Measurements from ENCODE around the gene CUEDC1.

Gene CUEDC1

DNA sequence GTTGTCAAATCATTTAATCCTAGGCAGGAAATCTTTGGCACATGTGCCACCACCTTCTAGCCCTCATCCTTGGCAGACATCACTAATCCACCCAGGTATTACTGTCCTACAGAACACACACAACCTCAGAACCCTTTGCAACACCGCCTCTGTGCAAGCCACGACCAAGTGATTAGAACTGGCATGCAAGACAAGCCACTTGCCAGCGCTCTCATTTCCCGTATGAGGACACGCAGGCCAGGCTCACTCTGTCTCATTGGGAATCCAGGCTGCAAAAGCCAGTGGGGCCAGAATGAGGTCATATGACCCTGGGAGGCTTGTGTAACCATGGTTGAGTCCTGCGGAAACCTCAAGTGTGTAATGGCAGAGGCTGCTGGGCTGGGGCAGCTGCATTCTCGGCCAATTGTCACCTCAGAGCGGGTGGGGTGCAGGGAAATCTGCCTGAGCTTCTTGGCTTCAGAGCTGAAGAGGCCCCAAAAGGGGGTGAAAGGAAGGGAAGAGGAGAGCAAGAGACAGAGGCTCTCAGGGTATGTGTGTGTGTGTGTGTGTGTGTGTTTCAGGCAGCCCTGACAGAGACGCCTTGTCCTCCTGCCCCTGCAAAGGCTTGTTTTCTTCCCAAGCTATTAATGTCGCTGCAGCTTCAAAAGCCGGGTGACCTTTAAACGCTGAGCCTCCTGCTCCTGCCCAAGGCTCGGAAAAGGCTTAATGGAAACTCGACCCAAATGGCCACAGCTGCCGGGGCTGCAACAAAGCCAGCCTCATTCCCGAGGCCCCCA lies 62.2 kb downstream of the CUEDC1 start:
- H3K27me3 ChIP-seq, result no peaks in the 10 kb centered on the region
- peaks cover 5% of the 10 kb centered on the region for H3K36me3 ChIP-seq
- TF ChIP-seq CTCF (IDR thresholded peaks at IDR 0.05), result no peak
- H3K4me1 ChIP-seq (ENCODE audit: control insufficient read depth in 1 of 2, insufficient read depth in 1 of 2, low read depth in 1 of 2, low read length in 1 of 2), result peaks cover 82 to 85% of the 10 kb centered on the region in 2 experiments
- H3K27ac ChIP-seq, result peak overlapping the region; percentile 97
- H3K4me3 ChIP-seq (ENCODE audit: low read depth in 1 of 2, low read length in 1 of 2), result peak overlapping the region; percentile 61 to 80
- H3K9me3 ChIP-seq, result no peaks in the 10 kb centered on the region

GRCh38 chr17:57892146-57892819 lies 62.9 kb downstream of the CUEDC1 start:
- Histone ChIP-seq H3K27ac (peak overlapping the region; percentile 97), H3K4me3 (ENCODE audit: low read depth in 1 of 2, low read length in 1 of 2) (peak overlapping the region; percentile 61 to 80), H3K27me3 (no peaks in the 10 kb centered on the region), H3K4me1 (ENCODE audit: control insufficient read depth in 1 of 2, insufficient read depth in 1 of 2, low read depth in 1 of 2, low read length in 1 of 2) (peaks cover 74 to 78% of the 10 kb centered on the region in 2 experiments), H3K9me3 (no peaks in the 10 kb centered on the region), H3K36me3 (peaks cover 5% of the 10 kb centered on the region)
- peak; percentile 98 for TF ChIP-seq CTCF (IDR thresholded peaks at IDR 0.05)

GRCh38 chr17:57890857-57891232 lies 64.4 kb downstream of the CUEDC1 start:
- Histone ChIP-seq H3K36me3 (no peaks in the 10 kb centered on the region), H3K27ac (peak overlapping the region; percentile 97), H3K9me3 (no peaks in the 10 kb centered on the region), H3K27me3 (no peaks in the 10 kb centered on the region), H3K4me3 (ENCODE audit: low read depth in 1 of 2, low read length in 1 of 2) (no peak overlapping the region), H3K4me1 (ENCODE audit: control insufficient read depth in 1 of 2, insufficient read depth in 1 of 2, low read depth in 1 of 2, low read length in 1 of 2) (peaks cover 60 to 66% of the 10 kb centered on the region in 2 experiments)
- TF ChIP-seq CTCF (IDR thresholded peaks at IDR 0.05), result no peak

GRCh38 chr17:57889892-57890856 lies 65.0 kb downstream of the CUEDC1 start:
- no peaks in the 10 kb centered on the region for H3K27me3 ChIP-seq
- H3K9me3 ChIP-seq, result no peaks in the 10 kb centered on the region
- TF ChIP-seq CTCF (IDR thresholded peaks at IDR 0.05), result no peak
- peak overlapping the region; percentile 97 for H3K27ac ChIP-seq
- H3K36me3 ChIP-seq, result peaks cover 2% of the 10 kb centered on the region
- H3K4me3 ChIP-seq (ENCODE audit: low read depth in 1 of 2, low read length in 1 of 2), result no peak overlapping the region
- H3K4me1 ChIP-seq (ENCODE audit: control insufficient read depth in 1 of 2, insufficient read depth in 1 of 2, low read depth in 1 of 2, low read length in 1 of 2), result peaks cover 54 to 59% of the 10 kb centered on the region in 2 experiments

DNA sequence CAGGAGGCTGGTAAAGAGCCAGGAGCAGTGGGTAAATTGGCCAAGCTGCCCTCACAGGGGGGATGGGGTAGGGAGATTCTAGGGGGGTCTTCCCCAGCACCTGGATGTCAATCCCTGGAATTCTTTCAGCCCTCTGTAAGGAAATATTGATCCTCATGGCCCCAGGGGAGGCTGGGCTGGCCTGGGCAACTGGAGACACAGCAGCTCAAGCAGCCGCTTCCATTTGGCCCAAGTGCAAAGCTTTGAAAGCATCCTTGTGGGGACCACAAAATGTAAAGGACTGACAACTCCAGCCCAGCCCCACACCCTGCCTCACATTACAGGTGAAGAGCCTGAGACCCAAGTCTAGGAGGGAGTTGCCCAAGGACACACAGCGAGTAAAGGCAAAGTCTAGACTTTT lies 66.0 kb downstream of the CUEDC1 start:
- peaks cover 45 to 50% of the 10 kb centered on the region in 2 experiments for H3K4me1 ChIP-seq (ENCODE audit: control insufficient read depth in 1 of 2, insufficient read depth in 1 of 2, low read depth in 1 of 2, low read length in 1 of 2)
- no peak overlapping the region for H3K27ac ChIP-seq
- H3K9me3 ChIP-seq, result no peaks in the 10 kb centered on the region
- H3K4me3 ChIP-seq (ENCODE audit: low read depth in 1 of 2, low read length in 1 of 2), result no peak overlapping the region
- no peak for TF ChIP-seq CTCF (IDR thresholded peaks at IDR 0.05)
- H3K27me3 ChIP-seq, result no peaks in the 10 kb centered on the region
- H3K36me3 ChIP-seq, result peaks cover 11% of the 10 kb centered on the region
